ENCODE measurements around the gene FSD1.

DNA sequence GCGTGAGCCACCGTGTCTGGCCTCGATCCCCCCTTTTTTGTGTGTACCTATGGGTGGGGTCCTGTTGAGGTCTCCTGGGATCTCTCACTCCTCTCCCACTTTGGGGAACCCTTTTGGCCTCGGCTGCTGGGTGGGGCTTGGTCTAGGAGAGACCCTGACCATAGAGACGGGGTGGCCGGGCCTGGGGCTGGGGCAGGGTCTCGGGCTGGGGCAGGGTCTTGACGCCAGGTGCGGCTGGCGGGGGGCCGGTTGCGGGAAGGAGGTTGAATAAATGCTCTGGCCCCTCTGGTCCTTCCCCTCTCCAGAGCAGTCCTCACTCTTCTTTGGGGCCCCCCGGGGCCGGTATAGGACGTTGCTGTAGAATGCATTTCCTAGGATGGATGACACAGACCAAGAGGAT lies 11.9 kb upstream of the FSD1 start:
- TF ChIP-seq, protein P1, sequence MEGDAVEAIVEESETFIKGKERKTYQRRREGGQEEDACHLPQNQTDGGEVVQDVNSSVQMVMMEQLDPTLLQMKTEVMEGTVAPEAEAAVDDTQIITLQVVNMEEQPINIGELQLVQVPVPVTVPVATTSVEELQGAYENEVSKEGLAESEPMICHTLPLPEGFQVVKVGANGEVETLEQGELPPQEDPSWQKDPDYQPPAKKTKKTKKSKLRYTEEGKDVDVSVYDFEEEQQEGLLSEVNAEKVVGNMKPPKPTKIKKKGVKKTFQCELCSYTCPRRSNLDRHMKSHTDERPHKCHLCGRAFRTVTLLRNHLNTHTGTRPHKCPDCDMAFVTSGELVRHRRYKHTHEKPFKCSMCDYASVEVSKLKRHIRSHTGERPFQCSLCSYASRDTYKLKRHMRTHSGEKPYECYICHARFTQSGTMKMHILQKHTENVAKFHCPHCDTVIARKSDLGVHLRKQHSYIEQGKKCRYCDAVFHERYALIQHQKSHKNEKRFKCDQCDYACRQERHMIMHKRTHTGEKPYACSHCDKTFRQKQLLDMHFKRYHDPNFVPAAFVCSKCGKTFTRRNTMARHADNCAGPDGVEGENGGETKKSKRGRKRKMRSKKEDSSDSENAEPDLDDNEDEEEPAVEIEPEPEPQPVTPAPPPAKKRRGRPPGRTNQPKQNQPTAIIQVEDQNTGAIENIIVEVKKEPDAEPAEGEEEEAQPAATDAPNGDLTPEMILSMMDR (IDR thresholded peaks at IDR 0.05; ENCODE audit: low read length) = no peak
- no peak for TF ChIP-seq EZH2 (IDR thresholded peaks at IDR 0.05; ENCODE audit: borderline replicate concordance, low read length)

Measured in OCI-LY1 (cell line).